Left hindlimb (tissue), 1 donor: Measurements from ENCODE around the gene KRTAP10-9.
"Not testable (repeated sequence)": the region's sequence is repeated elsewhere in the genome, so short reads cannot be mapped to it uniquely, and the experiment has no call there.

Experiments used
- DNase-seq: peaks from one replicate; pipeline ENCODE4 v3.0.0-alpha.2; 2018

The KRTAP10-9 gene

GRCh38 chr21:44596068-44596725 is 30.7 kb upstream of the KRTAP10-9 start:
- DNase-seq: no peak

DNA sequence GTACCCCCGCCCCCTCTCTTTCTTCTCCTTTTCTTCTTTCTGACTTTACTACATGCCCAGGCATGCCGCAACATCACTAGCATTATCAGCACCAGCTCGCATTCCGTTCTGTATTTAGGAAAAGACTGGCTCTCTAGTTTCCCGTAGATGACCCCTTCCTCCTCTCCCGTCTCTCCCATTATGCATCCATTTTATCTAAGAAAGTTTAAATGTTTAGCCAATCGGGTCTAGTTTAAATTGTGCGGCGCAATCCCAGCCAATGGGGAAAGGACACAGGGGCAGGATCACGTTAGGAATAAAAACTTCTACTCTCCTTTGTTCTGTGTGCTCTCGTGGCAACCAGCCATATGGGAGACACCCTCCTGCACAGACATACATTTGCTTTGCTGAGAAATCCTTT is 28.8 kb upstream of the KRTAP10-9 start:
- no peak for DNase-seq

DNA sequence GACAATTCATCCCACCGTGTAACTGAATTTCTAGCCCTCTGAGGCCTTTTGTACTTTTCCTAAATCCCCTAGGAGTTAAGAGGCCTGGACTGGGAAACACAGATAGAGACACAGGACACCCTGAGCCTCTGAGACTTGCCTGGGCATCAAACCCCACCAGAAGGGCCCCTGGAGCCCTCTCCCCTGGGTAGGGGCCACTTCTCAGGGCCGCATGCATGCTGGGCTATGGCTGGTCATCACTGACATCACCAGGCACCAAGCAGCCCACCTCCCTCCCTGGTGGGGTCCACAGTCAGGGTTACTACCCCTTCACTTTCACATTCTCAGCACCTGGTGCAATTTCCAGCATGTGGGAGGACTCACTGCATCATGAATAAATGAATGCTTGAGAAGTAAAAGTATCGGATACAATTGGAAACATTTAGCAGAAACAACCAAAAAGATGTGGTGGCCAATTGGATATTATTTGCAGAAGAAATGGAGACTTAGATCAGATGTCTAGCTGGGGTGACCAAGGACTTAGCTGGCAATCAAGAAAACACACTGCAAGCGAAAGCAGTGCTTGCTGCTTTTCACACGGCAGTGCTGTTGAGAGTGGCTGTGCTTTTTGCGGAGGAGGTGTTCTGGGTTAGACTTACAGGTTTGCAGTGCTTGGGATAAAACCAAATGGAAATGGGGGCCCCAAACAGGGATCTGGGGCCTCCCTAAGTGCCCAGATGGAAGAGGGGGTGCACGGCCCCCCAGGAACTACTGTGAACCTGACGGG is 27.4 kb upstream of the KRTAP10-9 start:
- DNase-seq: no peak

DNA sequence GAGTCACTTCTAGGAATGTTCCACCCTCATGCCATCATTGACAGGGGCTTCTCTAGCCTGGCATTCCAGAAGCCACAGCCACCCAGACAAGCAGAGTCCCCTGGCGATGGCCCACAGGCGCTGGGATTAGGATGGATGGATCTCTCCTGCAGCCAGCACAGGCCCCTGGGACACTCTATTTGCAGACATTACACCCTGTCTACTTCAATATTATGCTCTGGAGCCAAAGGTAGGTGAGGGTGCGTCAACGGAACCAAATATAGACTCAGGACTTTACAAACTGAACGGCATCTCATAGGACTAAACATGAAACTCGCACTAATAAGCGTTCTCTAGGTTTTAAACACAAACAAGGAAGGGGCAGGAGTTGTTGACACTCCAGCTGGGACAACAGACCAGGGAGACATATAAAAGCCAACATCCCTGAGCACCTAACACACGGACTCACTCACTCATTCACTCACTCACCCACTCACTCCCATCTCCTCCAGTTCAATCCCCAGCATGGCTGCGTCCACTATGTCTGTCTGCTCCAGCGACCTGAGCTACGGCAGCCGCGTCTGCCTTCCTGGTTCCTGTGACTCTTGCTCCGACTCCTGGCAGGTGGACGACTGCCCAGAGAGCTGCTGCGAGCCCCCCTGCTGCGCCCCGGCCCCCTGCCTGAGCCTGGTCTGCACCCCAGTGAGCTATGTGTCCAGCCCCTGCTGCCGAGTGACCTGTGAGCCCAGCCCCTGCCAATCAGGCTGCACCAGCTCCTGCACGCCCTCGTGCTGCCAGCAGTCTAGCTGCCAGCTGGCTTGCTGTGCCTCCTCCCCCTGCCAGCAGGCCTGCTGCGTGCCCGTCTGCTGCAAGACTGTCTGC is 26.5 kb upstream of the KRTAP10-9 start, which contains the start of gene KRTAP10-7:
Gene KRTAP10-7 (plus strand): TSS at position 480 of the 861 bp plus-strand sequence. CDS start 25 bp downstream, at position 505.
- not testable (repeated sequence) for DNase-seq

- DNase-seq: not testable (repeated sequence)
Measured at GRCh38 chr21:44601091-44601490, 25.8 kb upstream of the KRTAP10-9 start.

- DNase-seq: no peak
Measured at GRCh38 chr21:44601596-44602462, 25.1 kb upstream of the KRTAP10-9 start.

GRCh38 chr21:44602463-44602850 is 24.4 kb upstream of the KRTAP10-9 start:
- DNase-seq: no peak

DNA sequence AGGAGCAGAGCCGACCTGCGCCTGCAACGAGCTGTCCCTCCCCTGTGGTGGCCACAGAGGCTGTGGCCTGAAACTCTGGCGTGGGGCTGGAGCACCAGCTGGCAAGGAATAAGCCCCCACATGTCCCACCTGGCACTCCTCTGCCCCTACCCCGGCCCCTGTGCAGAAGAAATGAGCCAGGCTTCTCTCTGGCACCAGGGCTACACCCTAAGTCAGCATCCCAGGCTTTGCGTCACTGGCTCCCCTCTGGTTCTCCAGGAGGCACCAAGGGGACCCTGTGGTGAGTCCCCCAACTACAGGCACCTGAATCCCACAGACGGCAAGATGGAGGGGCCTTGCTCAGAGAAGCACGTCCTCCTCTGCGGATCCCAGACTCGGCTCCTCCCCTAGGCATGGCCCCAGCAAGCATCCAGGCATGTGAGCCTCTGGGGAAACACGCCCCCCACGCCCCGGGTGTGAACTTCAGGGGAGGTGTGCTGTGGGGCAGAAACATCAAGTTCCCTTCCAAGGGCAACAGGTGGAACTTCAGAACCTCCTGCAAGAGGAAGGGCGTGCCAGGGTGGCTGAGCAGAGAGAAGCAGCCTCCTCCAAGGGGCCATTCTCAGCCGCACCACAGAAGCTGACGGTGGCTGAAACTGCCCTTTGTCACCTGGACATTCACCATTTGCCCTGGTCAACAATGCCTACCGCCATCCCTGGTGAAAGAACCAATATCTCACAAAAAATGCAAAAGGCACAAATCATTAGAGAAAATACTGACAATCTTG is 23.6 kb upstream of the KRTAP10-9 start:
- DNase-seq: no peak

DNA sequence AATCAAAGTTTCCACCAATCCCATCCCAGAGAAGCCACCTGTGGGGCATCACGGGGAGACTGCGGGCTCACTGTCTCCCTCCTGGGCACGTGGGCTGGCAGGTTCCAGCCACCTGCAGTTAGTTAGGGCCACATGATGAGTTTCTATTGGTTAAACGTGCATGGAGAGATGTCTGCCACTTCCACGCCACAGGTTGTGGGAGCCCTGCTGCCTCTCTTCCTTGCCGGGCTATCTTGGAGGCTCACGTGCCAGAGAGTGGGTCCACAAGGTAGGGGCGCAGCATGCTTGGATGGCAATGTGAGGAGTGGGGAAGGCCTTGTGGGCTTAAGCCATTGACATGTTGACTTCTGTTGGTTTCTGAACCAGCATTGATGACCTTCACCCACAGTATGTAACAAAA is 23.0 kb upstream of the KRTAP10-9 start:
- DNase-seq: no peak

GRCh38 chr21:44606495-44606894 is 20.4 kb upstream of the KRTAP10-9 start:
- no peak for DNase-seq

DNA sequence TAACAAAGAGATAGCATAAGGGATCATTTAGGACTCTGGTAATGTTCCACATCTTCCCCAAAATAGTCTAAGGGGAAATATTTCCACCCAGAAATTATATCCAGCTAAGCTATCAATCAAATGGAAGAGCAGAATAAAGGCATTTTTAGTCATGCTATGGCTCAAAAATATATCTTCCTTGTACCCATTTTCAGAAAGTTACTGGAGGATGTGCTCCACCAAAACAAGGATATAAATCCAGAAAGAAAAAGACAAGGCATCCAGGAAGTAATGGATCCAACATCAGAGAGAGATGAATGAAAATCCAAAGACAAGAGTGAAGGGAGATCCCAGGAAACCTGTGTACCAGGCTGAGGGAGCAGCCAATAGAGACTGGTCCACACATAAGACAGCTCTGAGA is 17.7 kb upstream of the KRTAP10-9 start:
- DNase-seq: no peak

GRCh38 chr21:44610157-44610843 is 16.6 kb upstream of the KRTAP10-9 start:
- DNase-seq: not testable (repeated sequence)

DNA sequence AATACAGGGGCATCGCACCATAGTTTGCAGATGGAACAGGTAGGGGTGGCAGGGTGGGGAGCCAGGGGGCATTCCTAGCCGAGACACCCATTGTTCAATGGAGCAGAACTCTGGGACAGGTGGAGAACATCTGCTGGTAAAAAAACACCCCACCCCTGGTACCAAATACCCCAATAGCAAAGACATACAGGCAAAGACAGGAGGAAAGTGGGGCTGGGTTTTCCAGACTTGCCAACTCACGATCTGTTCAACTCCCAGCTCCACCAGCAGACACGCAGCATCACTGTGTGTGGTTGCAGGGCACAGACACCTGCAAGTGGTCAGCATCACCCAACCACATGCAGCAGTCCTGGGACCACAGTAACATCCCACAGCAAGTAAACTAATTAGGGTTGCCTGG is 15.3 kb upstream of the KRTAP10-9 start:
- DNase-seq: no peak

DNA sequence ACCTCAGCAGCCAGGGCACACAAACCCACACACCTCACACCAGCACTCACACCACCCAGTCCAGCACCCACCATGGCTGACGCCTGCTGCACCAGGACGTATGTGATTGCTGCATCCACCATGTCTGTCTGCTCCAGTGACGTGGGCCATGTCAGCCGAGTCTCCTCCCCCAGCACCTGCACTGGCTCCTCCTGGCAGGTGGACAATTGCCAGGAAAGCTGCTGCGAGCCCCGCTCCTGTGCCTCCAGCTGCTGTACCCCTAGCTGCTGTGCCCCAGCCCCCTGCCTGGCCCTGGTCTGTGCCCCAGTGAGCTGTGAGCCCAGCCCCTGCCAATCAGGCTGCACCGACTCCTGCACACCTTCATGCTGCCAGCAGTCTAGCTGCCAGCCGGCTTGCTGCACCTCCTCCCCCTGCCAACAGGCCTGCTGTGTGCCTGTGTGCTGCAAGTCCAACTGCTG is 14.8 kb upstream of the KRTAP10-9 start, which contains the start of gene KRTAP10-8:
Gene KRTAP10-8 (plus strand): TSS at position 51 of the 458 bp plus-strand sequence. CDS start 22 bp downstream, at position 73.
- DNase-seq: no peak

GRCh38 chr21:44612669-44613229 is 14.1 kb upstream of the KRTAP10-9 start:
- DNase-seq: no peak

DNA sequence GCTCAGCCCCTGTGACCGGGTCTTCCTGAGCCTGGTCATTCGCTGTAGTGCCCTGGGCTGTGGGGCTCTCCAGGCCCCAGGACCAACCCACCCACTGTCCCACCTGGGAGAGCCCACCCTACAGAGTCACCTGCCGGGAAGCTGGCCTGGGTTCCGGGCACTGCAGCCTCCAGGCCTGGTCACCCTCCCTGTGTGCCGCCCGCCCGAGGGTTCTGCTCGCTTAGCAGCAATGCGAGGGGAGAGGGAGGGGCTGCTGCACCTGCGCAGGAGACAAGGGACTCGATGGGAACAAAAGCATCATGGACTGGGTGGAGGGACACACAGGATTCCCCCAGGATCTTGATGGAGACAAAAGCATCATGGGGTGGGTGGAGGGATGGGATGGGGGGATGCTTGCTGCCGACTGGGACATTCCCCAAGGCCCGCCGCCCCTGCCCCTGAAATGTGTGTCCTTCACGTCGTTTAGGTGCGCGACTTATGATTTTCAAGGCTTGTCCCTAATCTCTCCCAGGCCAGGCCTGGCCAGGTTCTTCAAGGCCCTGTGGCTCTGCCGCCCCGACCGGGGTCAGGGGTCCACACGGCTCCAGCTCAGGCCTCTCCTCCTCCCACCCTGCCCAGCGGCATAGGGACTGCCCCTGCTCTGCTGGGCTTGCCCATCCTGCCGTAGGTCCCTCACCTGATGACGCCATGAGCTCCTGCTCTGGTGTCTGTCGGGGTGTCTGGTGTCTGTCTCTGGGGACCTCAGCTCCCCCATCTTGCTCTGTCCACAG is 13.3 kb upstream of the KRTAP10-9 start:
- DNase-seq: no peak

- DNase-seq: no peak
Measured at GRCh38 chr21:44614161-44614631, 12.7 kb upstream of the KRTAP10-9 start.

GRCh38 chr21:44614961-44615391 is 11.9 kb upstream of the KRTAP10-9 start:
- DNase-seq: no peak

- DNase-seq: no peak
Measured at GRCh38 chr21:44615466-44615865, 11.4 kb upstream of the KRTAP10-9 start.
